ENCODE data around the gene MCM6.

GRCh38 chr2:135862718-135863117, 13.5 kb downstream of the MCM6 start:
- TF ChIP-seq CTCF (IDR thresholded peaks at IDR 0.05) (no peak), POLR2A (IDR thresholded peaks at IDR 0.05) (no peak)

Data from testis (tissue), 2 donors.